GM19452 (cell line): Measurements from ENCODE around the gene CELSR2.

Experiments
- ATAC-seq: cut with Tn5 transposase; IDR thresholded peaks from one replicate; pipeline ENCODE4 v1.9.1; 2021; ENCODE audit not compliant: unreplicated experiment

Gene CELSR2

GRCh38 chr1:109263597-109264378, 14.4 kb downstream of the CELSR2 start:
- no peak for ATAC-seq

DNA sequence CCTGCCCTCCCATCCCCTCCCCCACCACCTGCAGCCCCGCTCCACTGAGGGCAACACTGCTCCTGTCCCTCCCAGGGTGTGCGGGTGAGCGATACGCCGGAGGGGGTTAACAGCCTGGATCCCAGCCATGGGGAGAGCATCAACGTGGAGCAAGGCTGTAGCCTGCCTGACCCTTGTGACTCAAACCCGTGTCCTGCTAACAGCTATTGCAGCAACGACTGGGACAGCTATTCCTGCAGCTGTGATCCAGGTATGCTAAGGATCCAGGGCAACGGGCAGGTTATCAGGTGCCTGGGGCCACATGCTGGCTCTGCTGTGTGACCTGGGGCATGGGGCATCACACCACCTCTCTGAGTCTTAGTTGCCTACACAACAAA, 15.0 kb downstream of the CELSR2 start:
- no peak for ATAC-seq

DNA sequence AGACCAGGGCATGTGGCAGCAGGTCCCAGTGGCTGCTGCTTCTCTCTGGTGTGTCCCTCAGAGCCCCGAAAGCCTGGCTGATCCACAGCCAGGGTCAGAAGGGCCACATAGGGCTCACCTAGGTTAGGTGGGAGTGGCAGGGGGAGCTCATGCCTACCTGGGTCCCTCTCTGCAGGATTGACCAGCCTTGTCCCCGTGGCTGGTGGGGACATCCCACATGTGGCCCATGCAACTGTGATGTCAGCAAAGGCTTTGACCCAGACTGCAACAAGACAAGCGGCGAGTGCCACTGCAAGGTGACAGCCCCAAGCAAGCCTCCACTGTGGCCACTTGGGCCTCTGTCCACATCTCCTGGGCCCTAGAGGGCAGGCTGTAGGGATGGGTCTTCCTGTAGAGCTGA, 15.7 kb downstream of the CELSR2 start:
- ATAC-seq: no peak

GRCh38 chr1:109265741-109266330, 16.5 kb downstream of the CELSR2 start:
- ATAC-seq: no peak

- ATAC-seq: no peak
Measured at GRCh38 chr1:109266965-109267364, 17.6 kb downstream of the CELSR2 start.

DNA sequence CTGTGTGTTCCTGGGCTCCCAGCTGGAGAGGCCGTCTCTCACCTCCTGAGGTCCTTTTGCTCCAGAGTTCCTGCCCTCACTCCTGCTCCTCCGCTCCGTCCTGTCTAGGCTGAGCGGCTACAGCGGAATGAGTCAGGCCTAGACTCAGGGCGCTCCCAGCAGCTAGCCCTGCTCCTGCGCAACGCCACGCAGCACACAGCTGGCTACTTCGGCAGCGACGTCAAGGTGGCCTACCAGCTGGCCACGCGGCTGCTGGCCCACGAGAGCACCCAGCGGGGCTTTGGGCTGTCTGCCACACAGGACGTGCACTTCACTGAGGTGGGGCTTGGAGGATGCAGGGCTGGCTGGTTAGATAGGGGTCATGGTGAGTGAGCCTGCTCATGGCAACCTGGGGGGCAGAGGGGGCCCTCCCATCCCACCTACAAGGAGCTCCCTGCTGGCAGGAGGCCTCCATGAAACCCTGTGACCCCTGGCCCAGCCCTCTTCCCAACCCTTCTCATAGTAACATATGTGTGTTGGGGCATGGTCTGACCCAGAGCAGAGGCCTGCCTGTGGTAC, 18.5 kb downstream of the CELSR2 start:
- ATAC-seq: no peak

GRCh38 chr1:109268431-109269211, 19.3 kb downstream of the CELSR2 start:
- ATAC-seq: no peak

- no peak for ATAC-seq
Measured at GRCh38 chr1:109269212-109269980, 20.1 kb downstream of the CELSR2 start.

GRCh38 chr1:109269981-109270622, 20.8 kb downstream of the CELSR2 start:
- no peak for ATAC-seq

GRCh38 chr1:109270623-109271317, 21.4 kb downstream of the CELSR2 start:
- ATAC-seq: no peak

DNA sequence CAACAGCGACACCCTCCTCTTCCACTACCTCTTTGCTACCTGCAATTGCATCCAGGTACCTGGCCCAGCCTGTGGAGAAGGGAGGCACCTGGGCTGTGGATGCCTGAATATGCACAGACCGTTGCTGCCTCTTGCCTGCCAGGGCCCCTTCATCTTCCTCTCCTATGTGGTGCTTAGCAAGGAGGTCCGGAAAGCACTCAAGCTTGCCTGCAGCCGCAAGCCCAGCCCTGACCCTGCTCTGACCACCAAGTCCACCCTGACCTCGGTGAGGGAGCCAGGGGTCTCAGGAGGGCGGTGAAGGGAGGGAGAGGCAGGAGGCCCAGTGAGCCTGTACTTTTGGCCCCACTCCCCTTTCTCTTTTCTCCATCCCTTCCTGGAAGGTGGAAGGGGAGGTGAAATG, 22.1 kb downstream of the CELSR2 start:
- no peak for ATAC-seq

GRCh38 chr1:109272021-109272799, 22.9 kb downstream of the CELSR2 start:
- no peak for ATAC-seq

GRCh38 chr1:109272831-109273547, 23.6 kb downstream of the CELSR2 start:
- no peak for ATAC-seq

DNA sequence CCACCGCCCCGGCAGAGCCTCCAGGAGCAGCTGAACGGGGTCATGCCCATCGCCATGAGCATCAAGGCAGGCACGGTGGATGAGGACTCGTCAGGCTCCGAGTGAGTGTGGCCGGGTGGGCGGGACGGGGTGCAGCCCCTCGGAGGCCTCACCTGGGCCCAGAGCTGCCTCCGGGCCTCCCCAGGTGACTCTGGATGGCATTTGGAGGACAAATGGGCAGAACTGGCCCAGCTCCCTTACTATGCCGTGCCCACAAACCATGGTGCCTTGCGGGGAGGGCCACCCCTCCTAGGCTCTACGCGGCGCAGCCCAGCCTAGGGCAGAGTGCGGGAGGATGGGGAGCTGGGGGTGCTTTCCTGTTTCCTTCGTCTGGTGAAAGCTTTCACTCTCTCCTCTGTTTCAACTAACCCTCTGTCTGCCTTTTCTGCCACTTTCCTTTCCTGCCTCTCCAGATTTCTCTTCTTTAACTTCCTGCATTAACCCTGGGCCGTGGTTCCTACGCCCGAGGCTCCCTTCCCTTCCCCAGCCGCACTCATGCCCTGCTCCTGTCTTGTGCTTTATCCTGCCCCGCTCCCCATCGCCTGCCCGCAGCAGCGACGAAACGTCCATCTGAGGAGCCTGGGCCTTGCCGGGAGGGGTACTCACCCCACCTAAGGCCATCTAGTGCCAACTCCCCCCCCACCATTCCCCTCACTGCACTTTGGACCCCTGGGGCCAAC, 24.4 kb downstream of the CELSR2 start:
- no peak for ATAC-seq

DNA sequence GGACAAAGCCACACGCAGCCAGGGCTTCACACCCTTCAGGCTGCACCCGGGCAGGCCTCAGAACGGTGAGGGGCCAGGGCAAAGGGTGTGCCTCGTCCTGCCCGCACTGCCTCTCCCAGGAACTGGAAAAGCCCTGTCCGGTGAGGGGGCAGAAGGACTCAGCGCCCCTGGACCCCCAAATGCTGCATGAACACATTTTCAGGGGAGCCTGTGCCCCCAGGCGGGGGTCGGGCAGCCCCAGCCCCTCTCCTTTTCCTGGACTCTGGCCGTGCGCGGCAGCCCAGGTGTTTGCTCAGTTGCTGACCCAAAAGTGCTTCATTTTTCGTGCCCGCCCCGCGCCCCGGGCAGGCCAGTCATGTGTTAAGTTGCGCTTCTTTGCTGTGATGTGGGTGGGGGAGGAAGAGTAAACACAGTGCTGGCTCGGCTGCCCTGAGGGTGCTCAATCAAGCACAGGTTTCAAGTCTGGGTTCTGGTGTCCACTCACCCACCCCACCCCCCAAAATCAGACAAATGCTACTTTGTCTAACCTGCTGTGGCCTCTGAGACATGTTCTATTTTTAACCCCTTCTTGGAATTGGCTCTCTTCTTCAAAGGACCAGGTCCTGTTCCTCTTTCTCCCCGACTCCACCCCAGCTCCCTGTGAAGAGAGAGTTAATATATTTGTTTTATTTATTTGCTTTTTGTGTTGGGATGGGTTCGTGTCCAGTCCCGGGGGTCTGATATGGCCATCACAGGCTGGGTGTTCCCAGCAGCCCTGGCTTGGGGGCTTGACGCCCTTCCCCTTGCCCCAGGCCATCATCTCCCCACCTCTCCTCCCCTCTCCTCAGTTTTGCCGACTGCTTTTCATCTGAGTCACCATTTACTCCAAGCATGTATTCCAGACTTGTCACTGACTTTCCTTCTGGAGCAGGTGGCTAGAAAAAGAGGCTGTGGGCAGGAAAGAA, 25.5 kb downstream of the CELSR2 start:
- no peak for ATAC-seq

- no peak for ATAC-seq
Measured at GRCh38 chr1:109275706-109276345, 26.5 kb downstream of the CELSR2 start.
